GM13976 (cell line): Measurements from ENCODE around the gene SMC5.

ENCODE experiments used
- DNase-seq: peaks from one replicate; pipeline ENCODE4 v3.0.0; 2012; ENCODE audit warnings: low spot score
- in situ Hi-C: fragments of 300-500 bp; cut with MboI; formaldehyde crosslinking; loops from one replicate; pipeline ENCODE4 v1.12.0; 2022; ENCODE audit warnings: low sequenced_read_pairs, mixed read lengths, inconsistent platforms; ENCODE audit not compliant: unreplicated experiment
- TF ChIP-seq, protein P1 (sequence below): IDR thresholded peaks from 2 replicates; pipeline ENCODE4 v1.5.1; 2012; ENCODE audit warnings: borderline replicate concordance, mild to moderate bottlenecking; ENCODE audit not compliant: insufficient read depth; ENCODE audit errors: extremely low read depth, missing control alignments, control extremely low read depth

The SMC5 gene

DNA sequence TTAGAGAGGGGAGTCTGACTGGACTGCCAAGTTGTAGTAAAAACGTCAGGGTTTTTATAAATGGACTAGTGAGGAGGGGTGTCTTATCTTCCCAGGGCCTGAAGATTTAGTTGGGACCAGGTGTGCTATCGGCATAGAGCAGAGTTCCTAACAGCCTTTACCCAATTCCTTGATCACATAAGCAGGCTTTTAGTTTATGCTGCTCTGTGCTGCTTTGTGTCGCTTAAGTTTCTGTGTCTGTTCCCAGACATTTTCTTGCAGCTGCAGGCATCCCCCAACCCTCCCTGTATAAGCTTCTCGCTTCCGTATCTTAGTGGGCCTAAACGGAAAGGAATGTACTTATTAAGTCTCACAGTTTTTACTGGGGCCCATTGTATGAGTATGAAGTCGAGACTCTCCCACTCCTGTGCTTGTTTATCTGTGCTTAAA lies 2.6 kb upstream of the SMC5 start:
- TF ChIP-seq, protein P1, sequence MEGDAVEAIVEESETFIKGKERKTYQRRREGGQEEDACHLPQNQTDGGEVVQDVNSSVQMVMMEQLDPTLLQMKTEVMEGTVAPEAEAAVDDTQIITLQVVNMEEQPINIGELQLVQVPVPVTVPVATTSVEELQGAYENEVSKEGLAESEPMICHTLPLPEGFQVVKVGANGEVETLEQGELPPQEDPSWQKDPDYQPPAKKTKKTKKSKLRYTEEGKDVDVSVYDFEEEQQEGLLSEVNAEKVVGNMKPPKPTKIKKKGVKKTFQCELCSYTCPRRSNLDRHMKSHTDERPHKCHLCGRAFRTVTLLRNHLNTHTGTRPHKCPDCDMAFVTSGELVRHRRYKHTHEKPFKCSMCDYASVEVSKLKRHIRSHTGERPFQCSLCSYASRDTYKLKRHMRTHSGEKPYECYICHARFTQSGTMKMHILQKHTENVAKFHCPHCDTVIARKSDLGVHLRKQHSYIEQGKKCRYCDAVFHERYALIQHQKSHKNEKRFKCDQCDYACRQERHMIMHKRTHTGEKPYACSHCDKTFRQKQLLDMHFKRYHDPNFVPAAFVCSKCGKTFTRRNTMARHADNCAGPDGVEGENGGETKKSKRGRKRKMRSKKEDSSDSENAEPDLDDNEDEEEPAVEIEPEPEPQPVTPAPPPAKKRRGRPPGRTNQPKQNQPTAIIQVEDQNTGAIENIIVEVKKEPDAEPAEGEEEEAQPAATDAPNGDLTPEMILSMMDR = no peak
- in situ Hi-C loops = no loop called here
- DNase-seq = no peak

GRCh38 chr9:70257502-70257901 lies 1.3 kb upstream of the SMC5 start:
- TF ChIP-seq, protein P1 = no peak
- DNase-seq = no peak
- in situ Hi-C loops = no loop called here

- in situ Hi-C loops = no loop called here
- TF ChIP-seq, protein P1 = no peak
- peak; percentile 27 for DNase-seq
These were observed 637 bp upstream of the SMC5 start for GRCh38 chr9:70257991-70258691.

DNA sequence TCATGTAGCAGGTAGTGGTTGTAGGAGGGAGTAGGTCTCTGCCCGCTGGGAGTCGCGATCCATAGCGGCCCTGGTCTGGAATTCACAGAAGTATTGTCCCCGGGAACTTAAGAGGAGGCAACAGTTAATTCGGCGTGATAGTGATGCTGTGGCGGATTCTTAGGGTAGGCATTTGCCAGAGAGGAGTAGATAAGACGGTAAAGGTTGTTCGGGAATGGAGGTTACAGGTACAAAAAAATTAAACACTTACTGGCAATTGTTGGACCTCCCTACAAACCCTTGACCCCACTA lies 679 bp downstream of the SMC5 start:
- TF ChIP-seq, protein P1 = no peak
- in situ Hi-C loops = no loop called here
- no peak for DNase-seq

- DNase-seq = no peak
- TF ChIP-seq, protein P1 = no peak
- in situ Hi-C loops = no loop called here
These were observed 1.2 kb downstream of the SMC5 start for GRCh38 chr9:70260007-70260443.

DNA sequence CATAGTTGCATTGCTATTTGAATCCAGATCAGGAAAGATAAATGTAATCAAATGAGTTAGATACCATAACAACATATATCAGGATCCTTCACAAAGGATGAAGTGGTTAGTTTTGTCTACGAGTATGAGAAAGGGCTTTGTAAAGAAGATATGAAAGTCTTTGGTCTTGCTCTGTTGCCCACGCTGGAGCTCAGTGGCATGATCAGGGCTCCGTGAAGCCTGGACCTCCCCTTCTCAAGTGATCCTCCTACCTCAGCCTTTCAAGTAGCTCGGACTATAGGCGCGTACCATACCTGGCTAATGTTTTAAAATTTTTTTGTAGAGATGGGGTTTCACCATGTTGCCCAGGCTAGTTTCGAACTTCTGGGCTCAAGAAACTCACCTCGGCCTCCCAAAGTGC lies 1.8 kb downstream of the SMC5 start:
- TF ChIP-seq, protein P1 = no peak
- DNase-seq = no peak
- in situ Hi-C loops = no loop called here
